NT2/D1 (cell line): Measurements from ENCODE around the gene ECI1.

Source experiments
- SUZ12 ChIP-seq: IDR thresholded peaks from 2 replicates; pipeline ENCODE4 v1.6.1; 2011; ENCODE audit not compliant: insufficient read length, insufficient read depth; ENCODE audit errors: extremely low read depth
- YY1 ChIP-seq: IDR thresholded peaks from 2 replicates; pipeline ENCODE4 v1.6.1; 2011; ENCODE audit not compliant: insufficient read length, insufficient read depth
- ZNF274 ChIP-seq: IDR thresholded peaks from 2 replicates; pipeline ENCODE4 v1.6.1; 2011; ENCODE audit warnings: mild to moderate bottlenecking, low read depth, low read length

- TF ChIP-seq YY1 (no peak), SUZ12 (no peak), ZNF274 (no peak)
These were observed 7.6 kb downstream of the ECI1 start for GRCh38 chr16:2243781-2244180.
